Sigmoid colon (tissue), 7 donors: Measurements from ENCODE around the gene NTNG1. TPM values are rescaled to one million over a fixed set of nuclear protein-coding genes. Genes with fewer than 3 reads are reported as not detected.

Source experiments
- DNase-seq: peaks from one replicate; pipeline ENCODE4 v3.0.0-alpha.2; 2019
- H3K27ac ChIP-seq, 4 donors: fragments of 200-600 bp; sonication (generic); one replicate each; pipeline ENCODE4 v1.5.1; 2016 to 2019; ENCODE audit warnings: mild to moderate bottlenecking in 1 of 4
- H3K27me3 ChIP-seq, 3 donors: fragments of 200-600 bp; sonication (generic); one replicate each; pipeline ENCODE4 v1.5.1; 2019; ENCODE audit warnings: mild to moderate bottlenecking in 1 of 3
- H3K36me3 ChIP-seq, 4 donors: fragments of 200-600 bp; sonication (generic); one replicate each; pipeline ENCODE4 v1.5.1; 2016 to 2019
- H3K4me1 ChIP-seq, 4 donors: fragments of 200-600 bp; sonication (generic); one replicate each; pipeline ENCODE4 v1.5.1; 2017 to 2019
- H3K4me3 ChIP-seq, 4 donors: fragments of 200-600 bp; sonication (generic); one replicate each; pipeline ENCODE4 v1.5.1; 2017 to 2019; ENCODE audit warnings: mild to moderate bottlenecking in 2 of 4, moderate library complexity in 1 of 4
- H3K9me3 ChIP-seq, 4 donors: fragments of 200-600 bp in 3 of 4; sonication (generic) in 3 of 4; one replicate each; pipeline versions ENCODE4 v1.5.1 to v1.6.1; 2013 to 2019
- EP300 ChIP-seq, 4 donors: sonication (generic); formaldehyde crosslinking; IDR thresholded peaks; one replicate each; pipeline ENCODE4 v1.6.1; 2017; ENCODE audit warnings: antibody characterized with exemption in 4 of 4
- POLR2A ChIP-seq, 2 donors: fragments of 450-650 bp; IDR thresholded peaks; one replicate each; pipeline ENCODE4 v1.6.1; 2016; ENCODE audit warnings: antibody characterized with exemption in 2 of 2, mild to moderate bottlenecking in 2 of 2, moderate library complexity in 2 of 2
- POLR2AphosphoS5 ChIP-seq, 4 donors: sonication (generic); formaldehyde crosslinking; IDR thresholded peaks; one replicate each; pipeline ENCODE4 v1.6.1; 2017; ENCODE audit warnings: antibody characterized with exemption in 4 of 4
- WGBS, 2 donors: extraction: QIAGEN DNeasy Blood & Tissue Kit; methylation state at CpG; one replicate each; pipeline ENCODE4 v1.1.7; 2013; 5-methylcytosine and 5-hydroxymethylcytosine counted together
- intact Hi-C: fragments of 100-400 bp; cut with DNase I; formaldehyde crosslinking; loops from one replicate; pipeline ENCODE4 v1.15.1; 2023
- polyA plus RNA-seq, 3 donors: library from polyadenylated mRNA; stranded (reverse); fragments of 200-250 nt; gene quantifications; one replicate each; pipeline ENCODE4 v1.2.3, GENCODE V29; 2013
- total RNA-seq, 4 donors: library from RNA; depleted of rRNA; stranded (reverse); fragments of >200 nt; gene quantifications; one replicate each; pipeline ENCODE4 v1.1.0, GENCODE V29; 2016
- TF ChIP-seq, protein P1 (sequence below), 4 experiments: fragments of 450-650 bp in 3 of 4; fragments of 200-600 bp in 1 of 4; IDR thresholded peaks; one replicate each; pipeline ENCODE4 v1.5.1; 2016 to 2019; ENCODE audit warnings: antibody characterized with exemption in 4 of 4, mild to moderate bottlenecking in 3 of 4, moderate library complexity in 2 of 4
- donor health status: healthy with polysubstance abuse.
- donor health status: Bipolar disorder and iron deficiency.
- donor health status: healthy.

The NTNG1 gene
- total and polyA plus RNA-seq, 7 donors, result under 0.01 to 32.5 (median 9.5) TPM; not detected in 1

DNA sequence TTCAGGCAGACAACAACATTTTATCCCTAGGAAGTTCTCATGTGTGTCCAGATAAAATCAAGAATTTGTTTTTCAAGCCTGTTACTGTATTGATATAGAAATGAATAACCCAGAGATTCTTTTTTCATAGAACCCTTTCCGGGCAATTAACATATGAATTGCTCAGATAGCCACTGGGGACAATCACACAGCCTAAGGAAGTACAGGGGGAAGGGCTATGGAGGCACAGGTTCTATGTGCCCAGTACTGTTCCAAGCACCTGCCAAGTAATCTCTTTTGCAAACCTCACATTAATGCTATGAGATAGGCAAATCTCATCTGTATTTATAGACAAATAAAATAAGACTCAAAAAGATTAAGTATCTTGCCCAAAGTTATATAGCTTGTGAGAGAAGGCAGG lies 84.9 kb downstream of the NTNG1 start:
- TF ChIP-seq POLR2A (IDR thresholded peaks at IDR 0.05) (no peak), EP300 (IDR thresholded peaks at IDR 0.05) (no peak), POLR2AphosphoS5 (IDR thresholded peaks at IDR 0.05) (no peak)
- TF ChIP-seq, protein P1, sequence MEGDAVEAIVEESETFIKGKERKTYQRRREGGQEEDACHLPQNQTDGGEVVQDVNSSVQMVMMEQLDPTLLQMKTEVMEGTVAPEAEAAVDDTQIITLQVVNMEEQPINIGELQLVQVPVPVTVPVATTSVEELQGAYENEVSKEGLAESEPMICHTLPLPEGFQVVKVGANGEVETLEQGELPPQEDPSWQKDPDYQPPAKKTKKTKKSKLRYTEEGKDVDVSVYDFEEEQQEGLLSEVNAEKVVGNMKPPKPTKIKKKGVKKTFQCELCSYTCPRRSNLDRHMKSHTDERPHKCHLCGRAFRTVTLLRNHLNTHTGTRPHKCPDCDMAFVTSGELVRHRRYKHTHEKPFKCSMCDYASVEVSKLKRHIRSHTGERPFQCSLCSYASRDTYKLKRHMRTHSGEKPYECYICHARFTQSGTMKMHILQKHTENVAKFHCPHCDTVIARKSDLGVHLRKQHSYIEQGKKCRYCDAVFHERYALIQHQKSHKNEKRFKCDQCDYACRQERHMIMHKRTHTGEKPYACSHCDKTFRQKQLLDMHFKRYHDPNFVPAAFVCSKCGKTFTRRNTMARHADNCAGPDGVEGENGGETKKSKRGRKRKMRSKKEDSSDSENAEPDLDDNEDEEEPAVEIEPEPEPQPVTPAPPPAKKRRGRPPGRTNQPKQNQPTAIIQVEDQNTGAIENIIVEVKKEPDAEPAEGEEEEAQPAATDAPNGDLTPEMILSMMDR (IDR thresholded peaks at IDR 0.05), result no peak
- no peaks in the 10 kb centered on the region for H3K27me3 ChIP-seq
- no peaks in the 10 kb centered on the region for H3K36me3 ChIP-seq
- 35 to 89% methylated on average over 1 of the region's 1 CpG for WGBS, 2 donors
- no peaks in the 10 kb centered on the region for H3K4me1 ChIP-seq
- intact Hi-C loops, result no loop called here
- no peak overlapping the region for H3K4me3 ChIP-seq
- H3K27ac ChIP-seq, result no peak overlapping the region
- no peak for DNase-seq
- no peaks in the 10 kb centered on the region for H3K9me3 ChIP-seq

DNA sequence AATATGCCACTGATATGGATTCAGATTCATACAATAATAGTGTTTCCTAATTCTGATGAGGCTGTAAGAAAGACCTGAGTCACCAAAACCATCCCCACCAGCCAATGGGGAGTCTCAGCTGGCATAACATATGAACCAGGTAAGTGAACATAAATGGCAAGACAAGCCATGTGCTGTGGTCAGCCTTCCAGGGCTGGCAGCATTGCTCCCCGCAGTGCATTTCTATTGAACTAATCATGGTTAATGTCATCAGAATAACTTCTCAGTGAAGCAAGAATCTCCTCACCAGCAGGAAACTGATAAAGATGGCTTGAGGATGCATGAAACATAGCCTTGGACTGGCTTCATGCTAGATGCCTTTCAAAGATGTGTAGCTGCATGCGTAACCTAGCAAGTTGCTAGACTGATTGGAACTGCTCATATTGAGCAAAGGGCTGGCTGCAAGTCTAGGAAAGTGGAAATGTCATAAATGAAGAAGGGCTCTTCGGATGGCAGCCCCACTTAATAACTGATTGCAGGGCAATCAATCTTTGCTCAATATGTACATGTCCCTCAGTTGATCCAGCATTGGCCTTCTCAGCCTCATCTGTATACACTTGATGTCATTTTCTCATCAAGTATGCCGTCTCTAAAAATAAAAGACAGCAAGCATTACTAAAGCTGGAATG lies 88.0 kb downstream of the NTNG1 start:
- no peak for TF ChIP-seq POLR2A (IDR thresholded peaks at IDR 0.05)
- Histone ChIP-seq H3K36me3 (no peaks in the 10 kb centered on the region), H3K27ac (no peak overlapping the region), H3K4me3 (no peak overlapping the region), H3K27me3 (no peaks in the 10 kb centered on the region), H3K9me3 (no peaks in the 10 kb centered on the region), H3K4me1 (no peaks in the 10 kb centered on the region)
- intact Hi-C loops, result no loop called here
- WGBS, 2 donors, result 89 to 92% methylated on average over 4 of the region's 4 CpGs
- no peak for DNase-seq

DNA sequence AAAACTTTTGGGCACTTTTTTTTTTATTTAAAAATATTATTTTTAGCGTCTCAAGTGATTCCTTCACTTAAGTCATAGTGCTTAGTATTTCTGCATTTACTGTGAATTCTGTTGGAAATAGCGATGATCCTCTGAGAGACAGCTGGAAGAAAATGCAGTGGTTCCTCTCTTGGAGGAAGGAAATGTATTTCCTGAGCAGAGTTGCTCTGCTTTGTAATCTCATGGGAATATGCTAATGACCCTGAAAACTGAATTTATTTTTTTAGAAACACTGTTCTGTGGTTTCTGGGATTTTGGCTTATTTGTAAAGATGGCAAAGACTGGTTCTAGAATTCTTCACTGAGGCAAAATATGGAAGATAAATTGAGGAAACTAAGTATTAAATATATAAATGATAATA lies 88.9 kb downstream of the NTNG1 start:
- no peaks in the 10 kb centered on the region for H3K36me3 ChIP-seq
- TF ChIP-seq POLR2AphosphoS5 (IDR thresholded peaks at IDR 0.05) (no peak), POLR2A (IDR thresholded peaks at IDR 0.05) (no peak), EP300 (IDR thresholded peaks at IDR 0.05) (no peak)
- TF ChIP-seq, protein P1 (IDR thresholded peaks at IDR 0.05), result no peak
- no peak overlapping the region for H3K4me3 ChIP-seq
- DNase-seq, result no peak
- WGBS, 2 donors, result 71 to 92% methylated on average over 2 of the region's 2 CpGs
- no peak overlapping the region for H3K27ac ChIP-seq
- intact Hi-C loops, result no loop called here
- H3K9me3 ChIP-seq, result no peaks in the 10 kb centered on the region
- no peaks in the 10 kb centered on the region for H3K4me1 ChIP-seq
- no peaks in the 10 kb centered on the region for H3K27me3 ChIP-seq

DNA sequence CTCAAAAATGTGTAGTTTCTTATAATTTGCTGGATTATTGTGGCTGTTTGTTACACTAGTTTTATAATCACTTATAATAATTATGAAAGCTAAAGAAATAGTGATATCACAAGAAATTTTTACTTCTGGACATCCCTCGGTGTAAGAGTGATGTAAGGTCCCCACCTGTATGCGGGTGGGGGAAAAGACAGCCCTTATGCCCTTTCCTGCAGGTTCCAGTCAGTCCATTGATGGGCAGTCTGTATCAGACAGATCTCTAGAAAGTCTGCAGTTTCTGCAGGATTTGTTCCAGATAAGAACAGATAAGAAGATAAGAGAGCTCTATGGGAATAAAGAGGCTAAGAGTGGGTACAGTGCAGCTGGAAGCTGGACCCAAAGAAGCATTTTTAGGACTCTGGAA lies 89.3 kb downstream of the NTNG1 start:
- no peak for DNase-seq

DNA sequence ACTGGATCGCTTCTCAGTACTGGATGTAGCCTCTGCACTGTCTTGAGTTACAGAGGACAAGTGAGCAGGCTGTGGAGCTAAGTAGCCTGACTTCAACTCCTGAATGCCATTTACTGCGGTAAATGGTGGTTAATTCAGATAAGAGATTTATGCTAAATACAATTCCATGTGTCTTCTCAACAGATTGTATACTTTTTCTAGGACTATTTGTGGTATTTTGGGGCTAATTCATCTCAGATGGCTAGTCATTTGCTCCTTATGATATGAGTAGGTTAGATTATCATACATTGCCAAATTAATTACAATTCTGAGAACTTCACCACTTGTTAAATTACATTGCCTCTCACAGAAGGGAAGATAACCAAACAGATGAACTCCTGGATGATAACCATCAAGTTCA lies 90.5 kb downstream of the NTNG1 start:
- H3K36me3 ChIP-seq, result no peaks in the 10 kb centered on the region
- no peaks in the 10 kb centered on the region for H3K4me1 ChIP-seq
- no peaks in the 10 kb centered on the region for H3K9me3 ChIP-seq
- TF ChIP-seq POLR2A (IDR thresholded peaks at IDR 0.05) (no peak), EP300 (IDR thresholded peaks at IDR 0.05) (no peak), POLR2AphosphoS5 (IDR thresholded peaks at IDR 0.05) (no peak)
- TF ChIP-seq, protein P1 (IDR thresholded peaks at IDR 0.05), result no peak
- WGBS, 2 donors, result 61 to 85% methylated on average over 2 of the region's 2 CpGs
- H3K27ac ChIP-seq, result no peak overlapping the region
- no peak for DNase-seq
- H3K27me3 ChIP-seq, result no peaks in the 10 kb centered on the region
- intact Hi-C loops, result no loop called here
- H3K4me3 ChIP-seq, result no peak overlapping the region

More for the DNA sequence above, 89.3 kb downstream of the NTNG1 start:
- WGBS, 2 donors, result 86 to 88% methylated on average over 2 of the region's 2 CpGs
- Histone ChIP-seq H3K4me1 (no peaks in the 10 kb centered on the region), H3K27me3 (no peaks in the 10 kb centered on the region), H3K36me3 (no peaks in the 10 kb centered on the region), H3K27ac (no peak overlapping the region), H3K9me3 (no peaks in the 10 kb centered on the region), H3K4me3 (no peak overlapping the region)
- intact Hi-C loops, result no loop called here
- TF ChIP-seq POLR2AphosphoS5 (IDR thresholded peaks at IDR 0.05), result no peak
- TF ChIP-seq POLR2A (IDR thresholded peaks at IDR 0.05), result no peak
- TF ChIP-seq, protein P1 (IDR thresholded peaks at IDR 0.05), result no peak
- no peak for TF ChIP-seq EP300 (IDR thresholded peaks at IDR 0.05)
